HepG2 (cell line): ENCODE measurements around the gene OSGEPL1. TPM values are rescaled to one million over a fixed set of nuclear protein-coding genes. Genes with fewer than 3 reads are reported as not detected.

Experiments used
- AFF4 ChIP-seq: sonication (generic); formaldehyde crosslinking; IDR thresholded peaks from 2 replicates; pipeline ENCODE4 v1.4.0; 2020; ENCODE audit warnings: missing genetic modification reagents
- CEBPB ChIP-seq: IDR thresholded peaks from 2 replicates; pipeline ENCODE4 v1.6.1; 2011; ENCODE audit warnings: low read depth, low read length, improper control_type of control experiment, borderline replicate concordance
- ESRRA ChIP-seq: sonication (generic); formaldehyde crosslinking; IDR thresholded peaks from 2 replicates; pipeline ENCODE4 v1.5.1; 2020; ENCODE audit warnings: mild to moderate bottlenecking, low read depth, missing genetic modification reagents
- FOXK1 ChIP-seq: sonication (generic); formaldehyde crosslinking; IDR thresholded peaks from 2 replicates; pipeline ENCODE4 v1.4.0; 2020; ENCODE audit warnings: low read depth, missing genetic modification reagents, borderline replicate concordance
- HMGA1 ChIP-seq: sonication (generic); formaldehyde crosslinking; conservative IDR thresholded peaks from 2 replicates; pipeline ENCODE4 v1.4.0; 2020; ENCODE audit warnings: missing genetic modification reagents
- IKZF1 ChIP-seq: fragments of 450-650 bp; IDR thresholded peaks from 2 replicates; pipeline ENCODE4 v1.7.1; 2016
- JARID2 ChIP-seq: sonication (generic); formaldehyde crosslinking; IDR thresholded peaks from 2 replicates; pipeline ENCODE4 v1.8.1; 2023; ENCODE audit warnings: missing genetic modification reagents, inconsistent platforms; ENCODE audit not compliant: insufficient replicate concordance
- MTF1 ChIP-seq: sonication (generic); formaldehyde crosslinking; IDR thresholded peaks from 2 replicates; pipeline ENCODE4 v1.5.0; 2020; ENCODE audit warnings: missing genetic modification reagents
- NFATC3 ChIP-seq: sonication (generic); formaldehyde crosslinking; IDR thresholded peaks from 2 replicates; pipeline ENCODE4 v1.5.1; 2020; ENCODE audit warnings: mild to moderate bottlenecking, missing genetic modification reagents
- NR1H2 ChIP-seq: sonication (generic); formaldehyde crosslinking; IDR thresholded peaks from 2 replicates; pipeline ENCODE4 v1.8.1; 2022; ENCODE audit warnings: low read depth, missing genetic modification reagents, borderline replicate concordance
- PAWR ChIP-seq: sonication (generic); formaldehyde crosslinking; IDR thresholded peaks from 2 replicates; pipeline ENCODE4 v1.4.0; 2020; ENCODE audit warnings: missing genetic modification reagents, mild to moderate bottlenecking, borderline replicate concordance
- PHF5A ChIP-seq: IDR thresholded peaks from one replicate; pipeline ENCODE4 v1.6.1; 2018; ENCODE audit warnings: low read depth, missing genetic modification reagents; ENCODE audit not compliant: unreplicated experiment
- RBAK ChIP-seq: sonication (generic); formaldehyde crosslinking; IDR thresholded peaks from 2 replicates; pipeline ENCODE4 v1.5.1; 2020; ENCODE audit warnings: mild to moderate bottlenecking, missing genetic modification reagents
- SNRNP70 ChIP-seq: fragments of 200-400 bp; formaldehyde crosslinking; IDR thresholded peaks from 2 replicates; pipeline ENCODE4 v1.6.1; 2017; ENCODE audit warnings: mild to moderate bottlenecking, low read depth, low read length, moderate library complexity
- SPEN ChIP-seq: sonication (generic); formaldehyde crosslinking; IDR thresholded peaks from 2 replicates; pipeline ENCODE4 v1.5.1; 2020; ENCODE audit warnings: low read depth, mild to moderate bottlenecking, missing genetic modification reagents
- THAP7 ChIP-seq: sonication (generic); formaldehyde crosslinking; IDR thresholded peaks from 2 replicates; pipeline ENCODE4 v1.8.1; 2023; ENCODE audit warnings: mild to moderate bottlenecking, missing genetic modification reagents
- ZC3H13 ChIP-seq: sonication (generic); formaldehyde crosslinking; IDR thresholded peaks from 2 replicates; pipeline ENCODE4 v1.8.1; 2023; ENCODE audit warnings: mild to moderate bottlenecking, missing genetic modification reagents, moderate library complexity
- ZNF143 ChIP-seq: sonication (generic); formaldehyde crosslinking; IDR thresholded peaks from 2 replicates; pipeline ENCODE4 v1.4.0; 2020; ENCODE audit warnings: missing genetic modification reagents
- ZNF441 ChIP-seq: sonication (generic); formaldehyde crosslinking; IDR thresholded peaks from 2 replicates; pipeline ENCODE4 v1.7.0; 2021; ENCODE audit warnings: missing genetic modification reagents, borderline replicate concordance
- ZNF451 ChIP-seq: sonication (generic); formaldehyde crosslinking; IDR thresholded peaks from 2 replicates; pipeline ENCODE4 v1.5.0; 2020; ENCODE audit warnings: mild to moderate bottlenecking, missing genetic modification reagents
- ZNF556 ChIP-seq: sonication (generic); formaldehyde crosslinking; IDR thresholded peaks from 2 replicates; pipeline ENCODE4 v1.4.0; 2020; ENCODE audit warnings: mild to moderate bottlenecking, missing genetic modification reagents, borderline replicate concordance
- ZNF672 ChIP-seq: sonication (generic); formaldehyde crosslinking; IDR thresholded peaks from 2 replicates; pipeline ENCODE4 v1.8.1; 2022; ENCODE audit warnings: missing genetic modification reagents
- ZNF678 ChIP-seq: sonication (generic); formaldehyde crosslinking; IDR thresholded peaks from 2 replicates; pipeline ENCODE4 v1.4.0; 2020; ENCODE audit warnings: mild to moderate bottlenecking, missing genetic modification reagents
- ZNF709 ChIP-seq: sonication (generic); formaldehyde crosslinking; IDR thresholded peaks from 2 replicates; pipeline ENCODE4 v1.5.0; 2020; ENCODE audit warnings: mild to moderate bottlenecking, missing genetic modification reagents
- ZNF883 ChIP-seq: sonication (generic); formaldehyde crosslinking; IDR thresholded peaks from 2 replicates; pipeline ENCODE4 v1.5.1; 2020; ENCODE audit warnings: mild to moderate bottlenecking, missing genetic modification reagents; ENCODE audit errors: not compliant biosample characterization
- polyA plus RNA-seq, 8 experiments: library from polyadenylated mRNA; depleted of rRNA in 3 of 8; stranded (reverse) in 7 of 8; unstranded in 1 of 8; fragments of >200 nt; fragmentation: Illumina TruSeq in 4 of 8; extraction: Trizol in 4 of 8; gene quantifications; 2 replicates each; pipeline versions ENCODE4 v1.2.1 to v1.2.3, GENCODE V29; 2011 to 2016; ENCODE audit warnings: low read depth in 4 of 8, missing spikeins in 1 of 8, mixed read lengths in 1 of 8; ENCODE audit not compliant: insufficient read depth in 1 of 8
- total RNA-seq, 5 experiments: library from RNA; depleted of rRNA; stranded (reverse); fragments of >200 nt; fragmentation: Illumina TruSeq; extraction: Trizol; gene quantifications; 2 replicates each; pipeline ENCODE4 v1.2.3, GENCODE V29; 2016; ENCODE audit warnings: low read depth in 1 of 5

OSGEPL1 gene
- total and polyA plus RNA-seq, 2 of the 13 experiments (the other 11 are each of a cell fraction or from before 2014, with no cell fraction given): 10.2 to 10.8 TPM

- TF ChIP-seq THAP7 (CRISPR knock-in tag) (peak; percentile 96), ZNF883 (CRISPR knock-in tag) (peak; percentile 99), ESRRA (CRISPR knock-in tag) (no peak; the same call in 1 of the 2 replicates), PHF5A (CRISPR knock-in tag) (peak; percentile 81), HMGA1 (CRISPR knock-in tag) (no peak), ZNF441 (CRISPR knock-in tag) (peak; percentile 88; the same call in 1 of the 2 replicates), ZC3H13 (CRISPR knock-in tag) (peak; percentile 98), FOXK1 (CRISPR knock-in tag) (peak; percentile 89), RBAK (no peak), ZNF709 (CRISPR knock-in tag) (peak; percentile 94), NFATC3 (CRISPR knock-in tag) (peak; percentile 96), ZNF143 (CRISPR knock-in tag) (no peak; the same call in 1 of the 2 replicates), PAWR (CRISPR knock-in tag) (peak; percentile 50; the same call in 1 of the 2 replicates), ZNF556 (CRISPR knock-in tag) (peak; percentile 97; the same call in 1 of the 2 replicates), AFF4 (peak; percentile 39; the same call in 1 of the 2 replicates), NR1H2 (CRISPR knock-in tag) (peak; percentile 71; the same call in 1 of the 2 replicates), ZNF451 (CRISPR knock-in tag) (peak; percentile 93), ZNF678 (CRISPR knock-in tag) (peak; percentile 39; the same call in 1 of the 2 replicates), SPEN (CRISPR knock-in tag) (peak; percentile 95), JARID2 (CRISPR knock-in tag) (no peak), ZNF672 (peak; percentile 50; the same call in 1 of the 2 replicates), IKZF1 (no peak), CEBPB (peak; percentile 1; the same call in 1 of the 2 replicates), MTF1 (CRISPR knock-in tag) (peak; percentile 96), SNRNP70 (peak; percentile 90)
Observed at GRCh38 chr2:189783927-189784867, 21.6 kb upstream of the OSGEPL1 start, which contains the start of the genes ORMDL1 and PMS1 (continued).
